Measurements from ENCODE around the gene RNH1.

The RNH1 gene

GRCh38 chr11:538431-539051, 31.5 kb upstream of the RNH1 start:
- Histone ChIP-seq H3K27ac (peak overlapping the region in 2 of 21 experiments; percentile 68 to 92), H3K4me3 (no peak overlapping the region)

- H3K4me3 ChIP-seq = peak overlapping the region; percentile 57 to 88 (median 83)
- peak overlapping the region in 12 of 21 experiments; percentile 0 to 96 (median 76) for H3K27ac ChIP-seq
These were observed 30.8 kb upstream of the RNH1 start for GRCh38 chr11:537622-538430.

GRCh38 chr11:536841-537621, 30.0 kb upstream of the RNH1 start, which contains the start of gene LRRC56:
TSS of gene LRRC56 (plus strand) at chr11:537527. CDS start at chr11:540685, 3,158 bp downstream.
- peak within 1 kb of the TSS in 20 of 21 experiments; percentile 0 to 96 (median 88) for H3K27ac ChIP-seq
- peak within 1 kb of the TSS; percentile 57 to 88 (median 83) for H3K4me3 ChIP-seq

GRCh38 chr11:535519-536454, 28.7 kb upstream of the RNH1 start, which contains the start of gene HRAS:
TSS of gene HRAS (minus strand) at chr11:535576.
- peak within 1 kb of the TSS; percentile 66 to 88 (median 83) for H3K4me3 ChIP-seq

GRCh38 chr11:535210-535518, 28.1 kb upstream of the RNH1 start:
- Histone ChIP-seq H3K27ac (peak overlapping the region in 20 of 21 experiments; percentile 70 to 97 (median 93)), H3K4me3 (peak overlapping the region; percentile 51 to 88 (median 83))

More at GRCh38 chr11:535519-536454, 28.7 kb upstream of the RNH1 start, which contains the start of gene HRAS:
- peak within 1 kb of the TSS; percentile 70 to 97 (median 93) for H3K27ac ChIP-seq

- Histone ChIP-seq H3K27ac (peak overlapping the region; percentile 70 to 97 (median 93)), H3K4me3 (peak overlapping the region; percentile 51 to 88 (median 83))
These were observed 27.6 kb upstream of the RNH1 start for GRCh38 chr11:534396-535209.

- peak overlapping the region in 17 of 21 experiments; percentile 0 to 97 (median 93) for H3K27ac ChIP-seq
- H3K4me3 ChIP-seq = peak overlapping the region; percentile 51 to 88 (median 83)
These were observed 26.7 kb upstream of the RNH1 start for GRCh38 chr11:533586-534395.

- Histone ChIP-seq H3K4me3 (no peak overlapping the region), H3K27ac (peak overlapping the region in 1 of 21 experiments; percentile 93)
These were observed 26.0 kb upstream of the RNH1 start for GRCh38 chr11:532986-533585.

GRCh38 chr11:532527-532985, 25.5 kb upstream of the RNH1 start:
- Histone ChIP-seq H3K4me3 (no peak overlapping the region), H3K27ac (no peak overlapping the region)

GRCh38 chr11:531919-532526, 25.0 kb upstream of the RNH1 start:
- Histone ChIP-seq H3K4me3 (no peak overlapping the region), H3K27ac (no peak overlapping the region)

GRCh38 chr11:530960-531831, 24.2 kb upstream of the RNH1 start:
- Histone ChIP-seq H3K4me3 (no peak overlapping the region), H3K27ac (no peak overlapping the region)

GRCh38 chr11:529728-530411, 22.8 kb upstream of the RNH1 start:
- H3K27ac ChIP-seq = peak overlapping the region in 1 of 21 experiments; percentile 40
- H3K4me3 ChIP-seq = no peak overlapping the region

- Histone ChIP-seq H3K4me3 (no peak overlapping the region), H3K27ac (peak overlapping the region in 1 of 21 experiments; percentile 40)
These were observed 22.0 kb upstream of the RNH1 start for GRCh38 chr11:528815-529727.

All from skin epidermis (tissue), 12 donors.